PC-3 (cell line): ENCODE results near the gene SLC27A3. TPM values are rescaled to one million over a fixed set of nuclear protein-coding genes. Genes with fewer than 3 reads are reported as not detected.

Experiments
- ATAC-seq: fragments of 200-7000 bp; cut with Tn5 transposase; 2 replicates; pipeline ENCODE4 v1.9.1; 2020; ENCODE audit warnings: mild to moderate bottlenecking, moderate library complexity
- BruUV-seq: library from RNA; stranded (reverse); fragments of 400-500 nt; replicated peaks from 2 replicates; lab custom pipeline; 2021; lab: Mats Ljungman, UMichigan
- CTCF ChIA-PET: fragments of 300-600 bp; sonication (Branson Sonifier 250); formaldehyde crosslinking; loops from one replicate; lab custom pipeline; 2022; ENCODE audit warnings: antibody characterized with exemption; lab: Charles Lee
- POLR2A ChIA-PET: fragments of 300-600 bp; sonication (Branson Sonifier 250); formaldehyde crosslinking; loops from one replicate; lab custom pipeline; 2022; ENCODE audit warnings: antibody characterized with exemption; ENCODE audit not compliant: unreplicated experiment; lab: Charles Lee
- DNase-seq: peaks from one replicate; pipeline ENCODE4 v3.0.0-alpha.2; 2015
- H2AFZ ChIP-seq: fragments of 300-600 bp; sonication (generic); 2 replicates; pipeline ENCODE4 v1.6.0; 2016; ENCODE audit warnings: antibody characterized with exemption, low read length
- H3F3A ChIP-seq: fragments of 300-600 bp; sonication (generic); one replicate; pipeline ENCODE4 v1.6.0; 2017; ENCODE audit warnings: antibody characterized with exemption, low read length, control low read depth, mild to moderate bottlenecking; ENCODE audit not compliant: unreplicated experiment
- H3K27ac ChIP-seq: fragments of 300-600 bp; sonication (generic); 2 replicates; pipeline ENCODE4 v1.5.1; 2016; ENCODE audit warnings: mild to moderate bottlenecking, low read length
- H3K27me3 ChIP-seq: fragments of 300-600 bp; sonication (generic); 2 replicates; pipeline ENCODE4 v1.6.1; 2016; ENCODE audit warnings: low read length, mixed read lengths
- H3K36me3 ChIP-seq: fragments of 300-600 bp; sonication (generic); 2 replicates; pipeline ENCODE4 v1.6.1; 2016; ENCODE audit warnings: low read depth, mixed run types, low read length, mixed read lengths
- H3K4me1 ChIP-seq: fragments of 300-600 bp; sonication (generic); 2 replicates; pipeline ENCODE4 v1.5.1; 2016; ENCODE audit warnings: low read length; ENCODE audit not compliant: insufficient read depth
- H3K4me2 ChIP-seq: fragments of 300-600 bp; sonication (generic); 2 replicates; pipeline ENCODE4 v1.6.0; 2016; ENCODE audit warnings: low read length
- H3K4me3 ChIP-seq: fragments of 300-600 bp; sonication (generic); 2 replicates; pipeline ENCODE4 v1.5.1; 2016; ENCODE audit warnings: mild to moderate bottlenecking, low read length, mixed read lengths
- H3K79me2 ChIP-seq: fragments of 300-600 bp; sonication (generic); 2 replicates; pipeline ENCODE4 v1.6.1; 2017; ENCODE audit warnings: low read length, mixed read lengths
- H3K9ac ChIP-seq: fragments of 300-600 bp; sonication (generic); 2 replicates; pipeline ENCODE4 v1.6.0; 2016; ENCODE audit warnings: mild to moderate bottlenecking, low read length
- H3K9me2 ChIP-seq: fragments of 300-600 bp; sonication (generic); replicated peaks from 2 replicates; pipeline ENCODE4 v1.6.1; 2016; ENCODE audit warnings: mixed run types, low read length, mixed read lengths
- H3K9me3 ChIP-seq: fragments of 300-600 bp; sonication (generic); 2 replicates; pipeline ENCODE4 v1.6.1; 2016; ENCODE audit warnings: low read length, mixed read lengths
- H4K20me1 ChIP-seq: fragments of 300-600 bp; sonication (generic); 2 replicates; pipeline ENCODE4 v1.6.1; 2016; ENCODE audit warnings: low read length, mixed read lengths
- CTCF ChIP-seq: fragments of 300-600 bp; sonication (generic); conservative IDR thresholded peaks from 2 replicates; pipeline ENCODE4 v1.5.1; 2017; ENCODE audit warnings: antibody characterized with exemption, low read depth, mild to moderate bottlenecking, low read length
- EZH2 ChIP-seq: fragments of 300-600 bp; sonication (generic); IDR thresholded peaks from one replicate; pipeline ENCODE4 v1.6.1; 2017; ENCODE audit warnings: antibody characterized with exemption, mild to moderate bottlenecking, low read length; ENCODE audit not compliant: unreplicated experiment
- EZH2phosphoT487 ChIP-seq: fragments of 300-600 bp; sonication (generic); IDR thresholded peaks from 2 replicates; pipeline ENCODE4 v1.6.1; 2018; ENCODE audit warnings: mild to moderate bottlenecking, antibody characterized with exemption, low read length, borderline replicate concordance
- intact Hi-C: fragments of 100-400 bp; cut with micrococcal nuclease; formaldehyde crosslinking; loops from 2 replicates; pipeline ENCODE4 v1.9.0; 2023
- total RNA-seq: library from RNA; depleted of rRNA; stranded (reverse); fragments of >200 nt; gene quantifications from 2 replicates; pipeline ENCODE4 v1.2.3, GENCODE V29; 2014

SLC27A3 gene
- total RNA-seq, 1 experiment from 2014 or later, result 6.3 TPM

- CTCF ChIA-PET, result interaction anchor here (0.6 kb wide), 2 partner anchors 165 to 203 kb away, joined by 3 to 12 read pairs; no protein-coding TSS in a partner anchor
- BruUV-seq, result no TSS peak
- Histone ChIP-seq H3K9me3 (no peaks in the 10 kb centered on the region), H3K27me3 (no peaks in the 10 kb centered on the region), H2AFZ (no peak overlapping the region), H3K4me2 (no peak overlapping the region), H4K20me1 (no peaks in the 10 kb centered on the region), H3K79me2 (no peaks in the 10 kb centered on the region), H3K4me3 (no peak overlapping the region), H3K9me2 (no peaks in the 10 kb centered on the region), H3K36me3 (no peaks in the 10 kb centered on the region), H3F3A (no peaks in the 10 kb centered on the region), H3K4me1 (no peaks in the 10 kb centered on the region), H3K27ac (no peak overlapping the region), H3K9ac (no peak overlapping the region)
- intact Hi-C loops, result loop anchor here (5.0 kb wide), 1 partner anchor 124 kb away; the partner anchor contains the start of gene GATAD2B
- TF ChIP-seq EZH2phosphoT487, result no peak
- TF ChIP-seq EZH2, result no peak
- TF ChIP-seq CTCF, result no peak
- ATAC-seq (no peak), DNase-seq (no peak)
- POLR2A ChIA-PET, result no interaction called here
These were observed 23.2 kb downstream of the SLC27A3 start for GRCh38 chr1:153798468-153798780.

- DNase-seq (no peak), ATAC-seq (no peak)
- CTCF ChIA-PET, result interaction anchor here (0.6 kb wide), 1 partner anchor 165 kb away, joined by 3 read pairs; no protein-coding TSS in a partner anchor
- Histone ChIP-seq H3K4me2 (no peak overlapping the region), H3K4me3 (no peak overlapping the region), H3K9ac (no peak overlapping the region), H2AFZ (no peak overlapping the region), H3F3A (no peaks in the 10 kb centered on the region), H3K36me3 (no peaks in the 10 kb centered on the region), H3K79me2 (no peaks in the 10 kb centered on the region), H3K27ac (no peak overlapping the region), H3K9me2 (no peaks in the 10 kb centered on the region), H4K20me1 (no peaks in the 10 kb centered on the region), H3K9me3 (no peaks in the 10 kb centered on the region), H3K27me3 (no peaks in the 10 kb centered on the region), H3K4me1 (no peaks in the 10 kb centered on the region)
- intact Hi-C loops, result loop anchor here (5.0 kb wide), 1 partner anchor 123 kb away; the partner anchor contains the start of gene GATAD2B
- POLR2A ChIA-PET, result no interaction called here
- BruUV-seq, result no TSS peak
- TF ChIP-seq CTCF, result no peak
- TF ChIP-seq EZH2, result no peak
- TF ChIP-seq EZH2phosphoT487, result no peak
These were observed 23.8 kb downstream of the SLC27A3 start for GRCh38 chr1:153799016-153799415.

- Histone ChIP-seq H2AFZ (no peak overlapping the region), H3K9ac (no peak overlapping the region), H3K27me3 (no peaks in the 10 kb centered on the region), H3K36me3 (no peaks in the 10 kb centered on the region), H3F3A (no peaks in the 10 kb centered on the region), H3K4me2 (no peak overlapping the region), H3K9me2 (no peaks in the 10 kb centered on the region), H3K27ac (no peak overlapping the region), H4K20me1 (no peaks in the 10 kb centered on the region), H3K79me2 (no peaks in the 10 kb centered on the region), H3K4me3 (no peak overlapping the region), H3K9me3 (no peaks in the 10 kb centered on the region), H3K4me1 (no peaks in the 10 kb centered on the region)
- CTCF ChIA-PET, result no interaction called here
- TF ChIP-seq EZH2, result no peak
- no peak for TF ChIP-seq CTCF
- no peak for TF ChIP-seq EZH2phosphoT487
- BruUV-seq, result no TSS peak
- ATAC-seq (no peak), DNase-seq (no peak)
- intact Hi-C loops, result loop anchor here (5.0 kb wide), 1 partner anchor 122 kb away; the partner anchor contains the start of gene GATAD2B
- POLR2A ChIA-PET, result interaction anchor here (0.6 kb wide), 1 partner anchor 168 kb away, joined by 3 read pairs; the partner anchor contains the start of gene CREB3L4
These were observed 24.6 kb downstream of the SLC27A3 start for GRCh38 chr1:153799566-153800465.
